NK-92 (cell line): ENCODE results near the gene ARHGAP23.
"Not testable (repeated sequence)": the region's sequence is repeated elsewhere in the genome, so short reads cannot be mapped to it uniquely, and the experiment has no call there.

Source experiments
- DNase-seq: peaks from one replicate; lab custom pipeline; 2025; ENCODE audit not compliant: unreplicated experiment; lab: John Stamatoyannopoulos, UW

The ARHGAP23 gene

DNA sequence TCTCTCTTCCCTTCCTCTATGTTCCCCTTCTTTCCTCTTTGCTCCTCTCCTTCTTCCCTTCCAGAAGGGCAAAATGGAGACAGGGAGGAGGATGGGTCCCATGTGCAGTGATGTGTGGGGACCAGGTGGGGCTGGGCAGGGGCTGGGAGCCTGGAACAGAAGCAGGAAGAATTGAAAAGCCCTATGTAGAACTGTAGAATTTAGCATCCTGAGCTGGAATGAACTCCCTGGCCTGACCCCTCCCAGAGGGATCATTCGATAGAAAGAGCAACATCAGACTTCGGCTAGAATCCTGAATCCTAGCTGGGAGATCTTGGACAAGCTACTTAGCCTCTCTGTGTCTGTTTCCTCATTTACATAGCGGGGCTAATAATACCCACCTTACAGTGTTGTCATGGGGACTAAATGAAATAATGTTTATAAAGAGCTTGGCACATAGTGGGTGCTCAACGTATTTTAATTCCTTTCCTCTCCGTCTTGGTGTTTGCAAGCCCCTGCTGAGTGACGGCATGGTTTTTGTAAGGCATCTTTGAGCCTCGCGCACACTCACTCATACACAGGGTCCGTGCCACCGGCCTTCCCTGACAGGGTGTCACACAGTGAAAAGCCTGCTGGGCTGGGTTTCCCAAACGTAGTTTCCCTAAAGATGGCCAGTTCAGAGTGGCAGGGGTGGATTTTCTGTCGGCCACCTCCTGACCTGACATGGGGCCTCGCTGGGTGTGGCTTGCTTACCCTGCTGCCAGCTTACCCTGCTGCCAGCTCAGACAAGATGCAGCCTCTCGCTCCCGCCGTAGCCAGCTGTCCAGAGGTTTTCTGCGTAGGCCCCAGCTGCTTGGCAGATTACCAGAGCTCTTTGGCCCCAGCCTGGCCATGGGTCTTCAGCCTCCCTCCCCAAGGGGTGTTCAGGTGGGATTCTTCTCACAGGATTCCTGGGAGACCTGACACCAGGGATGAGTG lies 6.1 kb upstream of the ARHGAP23 start:
- DNase-seq = no peak

GRCh38 chr17:38424297-38424972 lies 3.8 kb upstream of the ARHGAP23 start:
- DNase-seq = no peak

- no peak for DNase-seq
Measured at GRCh38 chr17:38425031-38425430, 3.2 kb upstream of the ARHGAP23 start.

DNA sequence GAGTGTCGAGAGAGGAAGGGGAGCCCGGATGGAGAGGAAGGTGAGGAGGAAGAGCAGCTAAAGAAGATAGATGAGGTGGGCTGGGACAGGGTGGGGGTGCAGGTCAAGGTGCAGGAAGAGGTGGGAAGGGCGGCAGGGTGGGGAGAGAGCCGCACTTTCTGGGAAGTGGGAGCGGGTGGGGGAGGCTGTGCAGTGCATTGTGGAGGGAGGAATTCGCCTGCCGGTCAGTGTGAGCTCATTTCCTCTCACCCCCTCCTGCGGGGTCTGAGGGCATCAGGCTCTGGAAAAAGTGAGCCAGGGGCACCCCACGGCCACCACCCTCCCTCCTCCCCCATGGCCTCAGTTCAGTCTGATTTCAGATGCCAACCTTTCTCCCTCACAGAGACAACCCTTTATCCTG lies 2.5 kb upstream of the ARHGAP23 start:
- DNase-seq = no peak

GRCh38 chr17:38426441-38426840 lies 1.8 kb upstream of the ARHGAP23 start:
- DNase-seq = no peak

- DNase-seq = no peak
Measured at GRCh38 chr17:38427160-38427949, 909 bp upstream of the ARHGAP23 start.

- DNase-seq = no peak
Measured at GRCh38 chr17:38428643-38429371, 543 bp downstream of the ARHGAP23 start.

GRCh38 chr17:38429476-38430100 lies 1.3 kb downstream of the ARHGAP23 start:
- no peak for DNase-seq

DNA sequence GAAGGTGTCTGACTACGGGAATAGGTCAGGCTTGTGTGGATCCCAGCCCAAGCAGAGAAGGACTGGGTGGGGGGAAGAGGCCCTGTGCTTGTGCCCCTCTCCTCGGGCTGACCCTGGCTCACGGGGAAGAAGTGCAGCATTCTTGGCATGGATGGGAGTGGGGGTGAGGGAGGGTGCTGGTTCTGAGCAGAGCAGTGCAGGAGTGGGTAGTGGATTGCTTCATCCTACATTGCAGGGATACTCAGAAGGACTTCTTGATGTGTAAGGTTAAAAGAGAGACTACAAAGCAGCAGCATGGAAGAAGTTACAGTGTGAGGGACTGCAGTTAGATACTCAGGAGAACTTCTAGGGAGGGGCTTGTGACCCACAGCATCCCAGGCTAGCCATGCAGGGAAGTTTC lies 2.1 kb downstream of the ARHGAP23 start:
- DNase-seq = no peak

- DNase-seq = no peak
Measured at GRCh38 chr17:38430822-38431221, 2.6 kb downstream of the ARHGAP23 start.

- DNase-seq = no peak
Measured at GRCh38 chr17:38431346-38432145, 3.3 kb downstream of the ARHGAP23 start.

DNA sequence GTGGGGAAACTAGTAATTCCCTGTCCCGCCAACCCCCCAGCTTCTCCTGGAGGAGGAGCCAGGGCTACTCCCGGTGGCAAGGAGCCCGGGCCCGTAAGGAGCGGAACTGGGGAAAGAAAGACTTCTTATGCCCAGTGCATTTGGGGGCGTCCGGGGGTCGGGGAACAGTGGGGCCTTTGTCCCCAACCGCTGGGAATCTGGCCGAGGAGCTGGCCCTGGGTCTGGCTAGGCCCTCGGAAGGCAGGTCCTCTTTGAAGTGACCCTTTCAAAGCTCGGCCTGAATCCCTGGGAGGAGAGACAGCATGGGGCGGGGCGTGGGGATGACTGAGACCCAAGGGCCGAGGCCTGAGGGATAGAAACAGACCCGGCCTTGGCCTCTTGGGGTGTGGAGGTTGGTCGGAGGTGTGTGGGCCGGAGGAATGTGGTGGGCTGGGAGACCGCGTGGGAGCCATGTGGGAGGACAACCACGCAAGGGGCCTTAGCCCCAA lies 6.0 kb downstream of the ARHGAP23 start:
- DNase-seq = no peak

DNA sequence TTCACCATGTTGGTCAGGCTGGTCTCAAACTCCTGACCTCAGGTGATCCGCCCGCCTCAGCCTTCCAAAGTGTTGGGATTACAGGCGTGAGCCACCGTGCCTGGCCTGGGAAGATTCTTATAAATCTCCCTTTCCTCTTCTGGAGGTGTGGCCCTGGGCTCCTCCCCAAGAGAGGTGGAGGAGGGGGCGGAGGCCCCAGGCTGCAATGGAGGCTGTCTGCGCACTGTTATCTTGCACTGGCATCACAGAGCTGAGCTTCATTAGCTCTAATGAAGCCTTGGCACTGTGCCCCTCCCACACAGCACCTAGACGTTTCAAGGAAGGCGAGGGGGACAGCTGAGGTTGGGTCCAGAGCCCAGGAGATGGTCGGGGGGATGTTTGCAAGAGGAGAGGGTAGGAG lies 7.5 kb downstream of the ARHGAP23 start:
- no peak for DNase-seq

DNA sequence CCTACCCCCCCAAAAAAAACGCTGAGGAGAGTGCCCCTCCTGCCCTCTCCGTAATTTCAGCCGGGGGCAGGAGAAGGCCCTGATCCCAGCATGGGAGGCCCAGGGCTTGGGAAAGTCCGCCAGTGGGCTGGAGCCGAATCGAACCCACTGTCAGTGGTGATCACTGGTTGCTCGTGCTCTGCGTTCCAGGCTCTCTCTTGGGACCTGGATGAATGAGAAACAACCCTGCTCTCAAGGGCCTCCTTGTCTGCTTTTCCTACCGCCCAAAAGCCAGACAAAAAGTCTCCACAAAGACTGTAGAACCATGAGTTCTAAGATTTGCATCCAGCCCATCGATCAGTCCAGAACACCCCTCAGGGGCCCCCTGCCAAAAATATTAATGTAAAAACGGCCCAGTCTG lies 8.1 kb downstream of the ARHGAP23 start:
- no peak for DNase-seq

DNA sequence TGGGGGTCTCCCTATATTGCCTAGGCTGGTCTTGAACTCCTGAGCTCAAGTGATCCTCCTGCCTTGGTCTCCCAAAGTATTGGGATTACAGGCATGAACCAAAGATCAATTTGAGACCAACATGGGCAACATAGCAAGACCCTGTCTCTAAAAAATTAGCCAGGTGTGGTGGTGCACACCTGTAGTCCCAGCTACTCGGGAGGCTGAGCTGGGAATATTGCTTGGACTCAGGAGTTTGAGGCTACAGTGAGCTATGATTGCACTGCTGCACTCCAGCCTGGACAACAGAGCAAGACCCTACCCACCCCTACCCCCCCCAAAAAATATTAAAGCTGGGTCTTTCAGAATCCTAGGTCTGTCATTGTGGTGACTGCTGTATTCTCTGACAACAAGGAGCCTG lies 9.0 kb downstream of the ARHGAP23 start:
- DNase-seq = not testable (repeated sequence)

DNA sequence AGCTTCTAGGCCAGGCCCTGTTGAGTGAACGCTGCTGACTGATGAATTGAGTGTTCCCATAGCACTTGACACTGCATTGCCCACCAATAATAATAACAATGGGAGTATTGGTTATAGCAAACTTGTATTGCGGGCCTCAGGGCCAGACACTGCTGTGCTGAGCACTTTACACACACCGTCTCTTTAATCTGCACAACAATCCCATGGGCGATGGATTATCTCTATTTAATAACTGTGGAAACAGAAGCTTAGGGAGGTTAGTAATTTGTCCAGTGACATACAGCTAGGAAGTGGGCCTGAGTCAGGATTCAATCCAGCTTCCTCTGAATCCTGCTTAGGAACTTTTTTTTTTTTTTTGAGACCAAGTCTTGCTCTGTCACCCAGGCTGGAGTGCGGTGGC lies 11.2 kb downstream of the ARHGAP23 start:
- no peak for DNase-seq

DNA sequence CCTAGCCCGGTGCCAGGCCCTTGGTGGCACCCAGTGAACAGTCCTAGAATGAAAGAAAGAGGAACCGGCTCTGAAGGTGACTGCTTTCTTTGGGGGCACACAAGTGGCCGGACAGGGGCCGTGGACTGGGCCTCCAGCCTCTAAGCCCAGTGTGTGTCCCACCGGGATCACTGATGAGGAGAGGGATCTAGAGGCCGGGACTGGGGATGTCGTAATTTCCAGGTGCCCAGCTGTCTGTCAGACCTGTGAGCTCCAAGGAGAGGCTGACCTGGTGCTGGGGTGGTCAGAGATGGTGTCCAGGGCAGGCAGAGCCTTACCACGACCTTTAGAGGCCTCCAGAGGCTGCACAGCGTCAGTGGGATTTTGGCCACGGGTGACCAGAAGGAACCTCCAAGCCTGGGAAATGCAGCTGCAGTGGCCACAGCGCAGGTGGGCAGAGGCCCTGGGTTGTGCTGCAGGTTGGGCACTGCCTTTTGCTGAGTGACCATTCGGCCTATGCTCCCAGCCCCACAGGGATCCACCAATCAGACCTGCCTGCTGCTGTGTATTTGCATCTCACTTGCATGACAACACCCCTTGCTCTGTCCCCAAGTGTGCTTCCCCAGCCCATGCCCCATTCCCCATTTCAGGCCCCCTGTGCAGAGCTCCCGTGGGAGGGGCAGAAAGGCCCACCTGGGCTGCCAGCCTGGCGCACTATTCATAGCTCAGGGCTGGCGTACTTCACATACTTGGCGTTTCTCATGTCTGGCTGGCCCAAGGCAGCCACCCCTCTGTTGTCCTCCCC lies 12.5 kb downstream of the ARHGAP23 start:
- DNase-seq = no peak

DNA sequence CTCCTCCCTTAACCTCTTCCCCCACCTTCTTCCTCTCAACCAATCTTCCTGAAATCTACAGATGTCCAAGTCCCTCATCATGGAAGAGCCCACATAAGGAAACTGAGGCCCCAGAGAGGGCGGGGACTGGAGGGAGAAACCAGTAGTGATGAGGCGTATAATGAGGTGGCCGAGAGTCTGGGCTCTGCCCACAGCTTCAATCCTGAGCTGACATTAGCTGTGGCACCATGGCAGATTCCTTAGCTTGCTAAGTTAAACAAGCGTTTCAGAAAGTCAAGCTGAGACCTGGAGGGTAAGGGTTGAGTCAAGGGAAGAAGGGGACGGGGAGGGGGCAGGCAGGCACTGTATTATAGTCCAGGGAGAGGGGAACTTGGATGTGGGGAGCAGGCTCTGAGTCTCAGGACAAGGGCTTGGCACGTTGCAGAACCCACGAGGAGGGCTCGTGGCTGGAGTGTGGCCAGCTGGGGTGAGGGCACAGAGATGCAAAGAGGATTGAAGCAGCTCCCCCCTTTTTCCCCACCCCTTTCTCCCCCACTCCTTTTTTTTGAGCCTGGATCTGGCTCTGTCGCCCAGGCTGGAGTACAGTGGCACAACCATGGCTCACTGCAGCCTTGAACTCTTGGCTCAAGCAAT lies 13.3 kb downstream of the ARHGAP23 start:
- no peak for DNase-seq
